HepG2 (cell line): ENCODE measurements around the gene STARD10. TPM values are rescaled to one million over a fixed set of nuclear protein-coding genes. Genes with fewer than 3 reads are reported as not detected.

Experiments used
- CHCHD3 ChIP-seq: sonication (generic); formaldehyde crosslinking; IDR thresholded peaks from 2 replicates; pipeline ENCODE4 v1.8.0; 2022; ENCODE audit warnings: mild to moderate bottlenecking, missing genetic modification reagents, moderate library complexity
- CTCF ChIP-seq: sonication (generic); formaldehyde crosslinking; IDR thresholded peaks from 2 replicates; pipeline ENCODE4 v1.5.0; 2020; ENCODE audit warnings: mild to moderate bottlenecking, missing genetic modification reagents, moderate library complexity
- ETV5 ChIP-seq: IDR thresholded peaks from 2 replicates; pipeline ENCODE4 v1.6.1; 2018; ENCODE audit warnings: missing biosample characterization, missing genetic modification reagents, inconsistent platforms, borderline replicate concordance
- GABPA ChIP-seq, 2 experiments: IDR thresholded peaks; 2 replicates each; pipeline ENCODE4 v1.6.1; 2011 to 2016; ENCODE audit warnings: low read depth in 2 of 2, low read length in 1 of 2, missing biosample characterization in 1 of 2, missing genetic modification characterization in 1 of 2
- GABPB1 ChIP-seq: IDR thresholded peaks from 2 replicates; pipeline ENCODE4 v1.6.1; 2016; ENCODE audit warnings: mild to moderate bottlenecking, missing genetic modification reagents, moderate library complexity, missing compliant biosample characterization
- GATAD2A ChIP-seq: IDR thresholded peaks from 2 replicates; pipeline ENCODE4 v1.6.1; 2016
- HNRNPLL ChIP-seq: fragments of 200-400 bp; formaldehyde crosslinking; IDR thresholded peaks from 2 replicates; pipeline ENCODE4 v1.6.1; 2017; ENCODE audit warnings: mild to moderate bottlenecking, low read depth, low read length; ENCODE audit not compliant: poor library complexity, severe bottlenecking
- MTA1 ChIP-seq: sonication (generic); formaldehyde crosslinking; IDR thresholded peaks from 2 replicates; pipeline ENCODE4 v1.4.0; 2020; ENCODE audit warnings: missing genetic modification reagents, mild to moderate bottlenecking, borderline replicate concordance
- NFIB ChIP-seq: sonication (generic); formaldehyde crosslinking; IDR thresholded peaks from 2 replicates; pipeline ENCODE4 v1.9.0; 2021; ENCODE audit warnings: missing genetic modification reagents, mild to moderate bottlenecking, borderline replicate concordance
- NONO ChIP-seq, 2 experiments: fragments of 450-650 bp in 1 of 2; sonication (generic) in 1 of 2; formaldehyde crosslinking in 1 of 2; IDR thresholded peaks in 1 of 2; conservative IDR thresholded peaks in 1 of 2; 2 replicates each; pipeline versions ENCODE4 v1.6.1 to v1.8.0; 2017 to 2022; ENCODE audit warnings: mild to moderate bottlenecking in 1 of 2, missing genetic modification reagents in 1 of 2, moderate library complexity in 1 of 2
- PAXIP1 ChIP-seq: sonication (generic); formaldehyde crosslinking; conservative IDR thresholded peaks from 2 replicates; pipeline ENCODE4 v1.4.0; 2020; ENCODE audit warnings: mild to moderate bottlenecking, missing genetic modification reagents, moderate library complexity
- SIX4 ChIP-seq: sonication (generic); formaldehyde crosslinking; IDR thresholded peaks from 2 replicates; pipeline ENCODE4 v1.4.0; 2020; ENCODE audit warnings: missing genetic modification reagents
- SRSF4 ChIP-seq: fragments of 200-400 bp; formaldehyde crosslinking; IDR thresholded peaks from one replicate; pipeline ENCODE4 v1.6.1; 2018; ENCODE audit warnings: mild to moderate bottlenecking, low read depth, low read length, moderate library complexity; ENCODE audit not compliant: poor library complexity, severe bottlenecking
- STAT5B ChIP-seq: sonication (generic); formaldehyde crosslinking; IDR thresholded peaks from 2 replicates; pipeline ENCODE4 v1.4.0; 2020; ENCODE audit warnings: missing genetic modification reagents
- ZBTB1 ChIP-seq: sonication (generic); formaldehyde crosslinking; IDR thresholded peaks from 2 replicates; pipeline ENCODE4 v1.4.0; 2020; ENCODE audit warnings: missing genetic modification reagents, borderline replicate concordance
- ZBTB38 ChIP-seq: sonication (generic); formaldehyde crosslinking; IDR thresholded peaks from 2 replicates; pipeline ENCODE4 v1.5.1; 2020; ENCODE audit warnings: mild to moderate bottlenecking, missing genetic modification reagents
- ZBTB7A ChIP-seq: sonication (generic); formaldehyde crosslinking; IDR thresholded peaks from 2 replicates; pipeline ENCODE4 v1.8.0; 2022; ENCODE audit warnings: mild to moderate bottlenecking, missing genetic modification reagents
- ZC3H13 ChIP-seq: sonication (generic); formaldehyde crosslinking; IDR thresholded peaks from 2 replicates; pipeline ENCODE4 v1.8.1; 2023; ENCODE audit warnings: mild to moderate bottlenecking, missing genetic modification reagents, moderate library complexity
- ZFX ChIP-seq: sonication (generic); formaldehyde crosslinking; IDR thresholded peaks from 2 replicates; pipeline ENCODE4 v1.4.0; 2020; ENCODE audit warnings: mild to moderate bottlenecking, low read depth, missing genetic modification reagents, moderate library complexity
- ZNF296 ChIP-seq: sonication (generic); formaldehyde crosslinking; conservative IDR thresholded peaks from 2 replicates; pipeline ENCODE4 v1.5.0; 2020; ENCODE audit warnings: mild to moderate bottlenecking, missing genetic modification reagents
- ZNF430 ChIP-seq: sonication (generic); formaldehyde crosslinking; IDR thresholded peaks from 2 replicates; pipeline ENCODE4 v1.9.0; 2021; ENCODE audit warnings: mild to moderate bottlenecking, missing genetic modification reagents
- polyA plus RNA-seq, 8 experiments: library from polyadenylated mRNA; depleted of rRNA in 3 of 8; stranded (reverse) in 7 of 8; unstranded in 1 of 8; fragments of >200 nt; fragmentation: Illumina TruSeq in 4 of 8; extraction: Trizol in 4 of 8; gene quantifications; 2 replicates each; pipeline versions ENCODE4 v1.2.1 to v1.2.3, GENCODE V29; 2011 to 2016; ENCODE audit warnings: low read depth in 4 of 8, missing spikeins in 1 of 8, mixed read lengths in 1 of 8; ENCODE audit not compliant: insufficient read depth in 1 of 8
- total RNA-seq, 5 experiments: library from RNA; depleted of rRNA; stranded (reverse); fragments of >200 nt; fragmentation: Illumina TruSeq; extraction: Trizol; gene quantifications; 2 replicates each; pipeline ENCODE4 v1.2.3, GENCODE V29; 2016; ENCODE audit warnings: low read depth in 1 of 5
- TF ChIP-seq, protein P1 (sequence below): sonication (generic); formaldehyde crosslinking; IDR thresholded peaks from 2 replicates; pipeline ENCODE4 v1.4.0; 2020; ENCODE audit warnings: missing genetic modification reagents

Gene STARD10
- total and polyA plus RNA-seq, 2 of the 13 experiments (the other 11 are each of a cell fraction or from before 2014, with no cell fraction given), result 260 to 341 TPM

DNA sequence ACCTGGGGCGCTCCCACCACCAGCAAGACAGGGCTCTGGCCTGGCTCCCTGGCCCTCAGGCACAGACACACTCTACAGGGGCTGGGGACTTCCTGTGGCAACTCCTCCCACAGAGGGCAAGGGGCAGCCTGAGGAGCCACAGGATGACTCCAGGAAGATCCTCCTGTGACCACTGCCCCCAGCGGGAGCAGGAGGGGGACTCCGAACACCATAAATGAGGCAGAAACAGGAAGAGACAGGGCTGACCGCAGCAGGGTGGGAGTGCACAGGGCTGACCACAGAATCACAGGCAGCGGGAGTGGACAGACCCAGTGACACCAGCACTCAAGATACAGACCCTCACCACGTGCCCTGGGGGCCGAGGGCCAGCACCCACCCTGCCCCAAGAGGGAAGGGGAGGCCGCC, 52.4 kb downstream of the STARD10 start (continued):
- no peak for TF ChIP-seq NONO (IDR thresholded peaks at IDR 0.05)
- TF ChIP-seq NONO (CRISPR knock-in tag; conservative IDR thresholded peaks at IDR 0.05), result 0 out of 2 replicates have a peak, but pooled peaks have one; percentile 45
- TF ChIP-seq, protein P1, sequence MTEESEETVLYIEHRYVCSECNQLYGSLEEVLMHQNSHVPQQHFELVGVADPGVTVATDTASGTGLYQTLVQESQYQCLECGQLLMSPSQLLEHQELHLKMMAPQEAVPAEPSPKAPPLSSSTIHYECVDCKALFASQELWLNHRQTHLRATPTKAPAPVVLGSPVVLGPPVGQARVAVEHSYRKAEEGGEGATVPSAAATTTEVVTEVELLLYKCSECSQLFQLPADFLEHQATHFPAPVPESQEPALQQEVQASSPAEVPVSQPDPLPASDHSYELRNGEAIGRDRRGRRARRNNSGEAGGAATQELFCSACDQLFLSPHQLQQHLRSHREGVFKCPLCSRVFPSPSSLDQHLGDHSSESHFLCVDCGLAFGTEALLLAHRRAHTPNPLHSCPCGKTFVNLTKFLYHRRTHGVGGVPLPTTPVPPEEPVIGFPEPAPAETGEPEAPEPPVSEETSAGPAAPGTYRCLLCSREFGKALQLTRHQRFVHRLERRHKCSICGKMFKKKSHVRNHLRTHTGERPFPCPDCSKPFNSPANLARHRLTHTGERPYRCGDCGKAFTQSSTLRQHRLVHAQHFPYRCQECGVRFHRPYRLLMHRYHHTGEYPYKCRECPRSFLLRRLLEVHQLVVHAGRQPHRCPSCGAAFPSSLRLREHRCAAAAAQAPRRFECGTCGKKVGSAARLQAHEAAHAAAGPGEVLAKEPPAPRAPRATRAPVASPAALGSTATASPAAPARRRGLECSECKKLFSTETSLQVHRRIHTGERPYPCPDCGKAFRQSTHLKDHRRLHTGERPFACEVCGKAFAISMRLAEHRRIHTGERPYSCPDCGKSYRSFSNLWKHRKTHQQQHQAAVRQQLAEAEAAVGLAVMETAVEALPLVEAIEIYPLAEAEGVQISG, result peak; percentile 36; the same call in 1 of the 2 replicates
- no peak for TF ChIP-seq SRSF4
- peak; percentile 16 for TF ChIP-seq HNRNPLL
- no peak for TF ChIP-seq GABPA (IDR thresholded peaks at IDR 0.05; ENCODE audit: low read depth, low read length)
- peak; percentile 57 for TF ChIP-seq GABPA (CRISPR knock-in tag; IDR thresholded peaks at IDR 0.05; ENCODE audit: low read depth)
- peak; percentile 47 for TF ChIP-seq CTCF (CRISPR knock-in tag)
- TF ChIP-seq CHCHD3, result no peak
- no peak for TF ChIP-seq SIX4 (CRISPR knock-in tag)
- TF ChIP-seq GABPB1, result peak; percentile 49; the same call in 1 of the 2 replicates
- no peak for TF ChIP-seq ZC3H13 (CRISPR knock-in tag)
- TF ChIP-seq MTA1, result 0 out of 2 replicates have a peak, but pooled peaks have one; percentile 36
- TF ChIP-seq PAXIP1, result no peak; the same call in none of the 2 replicates
- TF ChIP-seq ZBTB1 (CRISPR knock-in tag), result no peak
- peak; percentile 66; the same call in 1 of the 2 replicates for TF ChIP-seq ETV5
- 0 out of 2 replicates have a peak, but pooled peaks have one; percentile 15 for TF ChIP-seq ZNF430 (CRISPR knock-in tag)
- no peak for TF ChIP-seq STAT5B (CRISPR knock-in tag)
- TF ChIP-seq NFIB (CRISPR knock-in tag), result no peak
- TF ChIP-seq ZBTB38 (CRISPR knock-in tag), result peak; percentile 57
- peak; percentile 28; the same call in 1 of the 2 replicates for TF ChIP-seq GATAD2A (CRISPR knock-in tag)
- peak; percentile 31; the same call in 1 of the 2 replicates for TF ChIP-seq ZFX (CRISPR knock-in tag)
- TF ChIP-seq ZNF296, result no peak
- TF ChIP-seq ZBTB7A (CRISPR knock-in tag), result 0 out of 2 replicates have a peak, but pooled peaks have one; percentile 28
